HG03378 (cell line): ENCODE measurements around the gene HTRA1.

Experiments
- ATAC-seq: cut with Tn5 transposase; IDR thresholded peaks from one replicate; pipeline ENCODE4 v1.9.1; 2021; ENCODE audit warnings: mild to moderate bottlenecking, moderate library complexity; ENCODE audit not compliant: unreplicated experiment

HTRA1 gene

DNA sequence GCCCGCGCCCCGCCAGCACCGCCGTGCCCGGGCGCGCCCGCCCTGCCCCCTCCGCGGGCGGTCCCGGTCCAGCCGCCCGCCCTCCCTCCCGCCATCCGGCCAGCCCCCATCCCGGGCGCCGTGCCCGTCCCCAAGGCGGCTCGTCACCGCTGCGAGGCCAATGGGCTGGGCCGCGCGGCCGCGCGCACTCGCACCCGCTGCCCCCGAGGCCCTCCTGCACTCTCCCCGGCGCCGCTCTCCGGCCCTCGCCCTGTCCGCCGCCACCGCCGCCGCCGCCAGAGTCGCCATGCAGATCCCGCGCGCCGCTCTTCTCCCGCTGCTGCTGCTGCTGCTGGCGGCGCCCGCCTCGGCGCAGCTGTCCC is at the start of gene HTRA1:
Gene HTRA1 (plus strand): TSS at position 187 of the 362 bp plus-strand sequence. CDS start 100 bp downstream, at position 287.
- no peak for ATAC-seq

DNA sequence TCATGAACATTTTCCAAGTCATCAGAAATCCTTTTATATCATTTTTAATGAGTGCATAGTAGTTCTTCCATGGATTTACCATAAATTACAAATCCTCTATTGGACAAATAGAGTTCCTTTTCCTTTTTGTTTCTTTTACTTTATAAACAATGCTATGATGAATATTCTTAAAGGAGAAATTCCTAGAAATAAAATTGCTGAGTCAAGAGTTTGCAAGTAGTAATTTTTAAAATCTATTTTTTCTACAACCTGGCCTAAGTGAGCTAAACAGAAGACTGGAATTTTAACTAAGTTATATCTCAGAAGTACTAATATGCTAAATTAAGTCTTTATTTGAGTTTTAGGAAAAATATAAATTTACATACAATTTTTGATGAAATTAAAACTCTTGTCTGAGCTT is 48.0 kb upstream of the HTRA1 start:
- ATAC-seq, result no peak

DNA sequence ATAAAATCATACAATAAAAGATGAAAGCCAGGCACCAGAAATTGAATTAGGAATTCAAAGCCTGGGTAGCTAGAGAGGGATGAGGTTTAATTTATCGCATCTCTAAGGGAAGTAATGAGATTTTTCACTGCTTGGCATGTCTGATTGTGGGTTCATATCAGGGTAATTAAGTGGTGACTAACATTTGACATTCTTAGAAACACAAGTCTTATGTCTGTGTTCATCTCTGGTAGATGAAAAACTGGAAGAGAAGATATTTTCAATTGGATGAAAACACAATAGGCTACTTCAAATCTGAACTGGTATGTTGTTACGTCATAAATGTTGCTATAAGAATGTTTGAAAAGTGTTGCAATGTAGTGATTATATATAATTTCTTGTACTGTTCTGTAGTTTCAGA is 43.7 kb upstream of the HTRA1 start:
- no peak for ATAC-seq

DNA sequence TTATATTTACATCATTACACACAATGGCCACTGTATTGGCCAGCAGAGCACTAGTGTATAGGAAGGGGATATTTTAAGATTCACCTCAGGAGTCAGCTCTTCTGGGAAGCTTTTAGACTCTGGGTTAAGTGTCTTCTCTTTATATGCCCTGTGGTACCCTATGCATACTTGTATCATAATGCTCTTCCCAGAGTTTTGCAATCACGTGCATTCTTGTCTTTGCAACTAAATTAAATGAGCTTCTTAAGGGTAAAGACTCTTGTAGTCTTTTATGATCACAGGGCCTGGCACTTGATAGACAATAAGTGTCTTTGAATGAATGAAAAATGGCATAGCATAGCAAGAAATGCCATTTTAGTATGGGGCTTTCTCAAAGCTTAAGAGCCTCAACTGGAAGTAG is 42.3 kb upstream of the HTRA1 start:
- no peak for ATAC-seq

DNA sequence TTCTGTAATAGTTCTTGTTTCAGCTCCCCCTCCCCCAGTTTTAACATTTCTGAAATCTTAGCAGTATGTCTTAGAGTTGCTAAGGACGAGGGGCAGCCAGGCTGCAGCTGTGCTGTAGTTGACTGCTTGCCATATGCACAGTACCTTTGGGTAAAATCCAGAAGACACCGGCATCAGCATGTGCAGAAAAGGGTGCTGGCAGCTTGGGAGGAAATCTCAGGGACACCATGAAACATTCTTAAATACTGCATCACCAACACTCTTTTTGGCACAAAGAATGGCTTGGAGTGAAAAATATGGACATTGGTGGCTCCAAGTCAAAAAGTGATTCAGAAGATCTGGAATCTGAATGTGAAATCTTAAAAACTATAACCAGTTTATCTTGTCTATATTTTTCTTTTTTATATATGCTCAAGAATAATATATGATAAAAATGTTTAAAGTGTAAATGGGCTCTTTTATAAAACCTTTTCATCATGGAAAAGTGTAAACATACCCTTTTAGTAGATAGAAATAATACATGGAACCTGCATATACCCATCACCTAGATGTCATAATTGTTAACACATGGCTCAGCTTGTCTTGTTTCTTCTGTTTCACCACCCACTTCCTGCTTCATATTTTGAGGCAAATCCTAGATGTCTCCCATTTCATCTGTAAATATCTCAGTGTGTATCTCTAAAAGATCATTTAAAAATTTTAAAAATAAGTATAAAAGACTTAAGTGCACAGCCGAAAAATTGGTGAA is 41.3 kb upstream of the HTRA1 start:
- no peak for ATAC-seq

DNA sequence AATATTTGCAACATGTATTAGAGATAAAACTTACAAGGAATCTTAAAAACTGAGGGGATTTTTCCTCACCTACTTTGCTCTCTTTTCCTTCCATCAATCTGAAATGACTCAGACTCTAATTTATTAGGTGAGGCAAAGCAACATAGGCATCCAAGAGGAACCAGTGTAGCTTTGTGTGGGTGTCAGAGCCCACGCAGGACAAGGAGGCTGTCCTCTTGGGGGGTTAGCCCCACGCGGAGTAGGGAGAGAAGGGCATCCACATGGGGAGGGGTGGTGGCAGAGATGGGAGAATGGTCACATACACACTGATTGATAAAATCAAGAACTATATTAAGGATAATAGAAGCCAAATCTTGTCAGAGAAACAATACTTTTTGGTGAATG is 40.7 kb upstream of the HTRA1 start:
- no peak for ATAC-seq

DNA sequence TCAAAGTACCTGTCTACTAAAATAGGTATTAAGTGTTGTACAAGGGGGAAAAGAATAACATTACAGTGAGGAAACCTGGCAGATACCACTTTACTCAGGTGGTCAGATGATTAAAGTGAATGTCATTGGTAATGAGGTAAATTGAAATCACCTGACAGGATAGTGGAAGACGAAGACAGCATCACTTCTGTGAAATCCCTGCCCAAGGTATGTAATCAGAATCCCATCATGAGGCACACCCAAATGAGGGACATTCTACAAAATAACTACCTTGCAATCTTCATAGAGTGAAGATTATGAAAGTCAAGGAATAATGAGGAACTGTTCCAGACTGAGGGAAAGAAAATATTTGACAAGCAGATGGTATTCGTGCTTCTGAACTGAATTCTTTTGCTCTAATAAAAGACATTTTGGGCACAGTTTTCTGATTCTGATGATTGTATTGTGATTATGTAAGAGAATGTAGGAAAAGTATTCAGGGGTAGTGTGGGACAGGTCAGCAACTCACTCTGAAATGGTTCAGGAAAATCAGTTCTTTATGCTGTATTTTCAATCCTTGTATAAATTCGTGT is 40.2 kb upstream of the HTRA1 start:
- ATAC-seq, result no peak

DNA sequence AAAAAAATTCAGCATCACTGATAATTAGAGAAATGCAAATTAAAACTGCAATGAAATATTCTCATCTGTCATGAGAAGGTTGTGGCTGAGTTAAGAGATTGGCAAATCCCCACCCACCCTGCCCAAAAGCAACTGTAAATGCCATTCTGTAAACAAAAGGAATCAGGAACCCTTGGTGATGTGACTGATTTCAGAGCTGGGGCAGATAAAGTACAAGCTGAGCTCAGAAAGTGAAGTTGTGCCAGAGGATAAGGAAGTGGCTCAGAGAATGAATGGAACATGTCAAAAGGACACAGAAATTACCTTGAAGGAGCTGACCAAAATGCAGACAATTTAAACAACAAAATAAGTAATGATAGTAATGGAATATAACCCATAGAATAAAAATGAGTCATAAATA is 39.6 kb upstream of the HTRA1 start:
- ATAC-seq, result no peak

DNA sequence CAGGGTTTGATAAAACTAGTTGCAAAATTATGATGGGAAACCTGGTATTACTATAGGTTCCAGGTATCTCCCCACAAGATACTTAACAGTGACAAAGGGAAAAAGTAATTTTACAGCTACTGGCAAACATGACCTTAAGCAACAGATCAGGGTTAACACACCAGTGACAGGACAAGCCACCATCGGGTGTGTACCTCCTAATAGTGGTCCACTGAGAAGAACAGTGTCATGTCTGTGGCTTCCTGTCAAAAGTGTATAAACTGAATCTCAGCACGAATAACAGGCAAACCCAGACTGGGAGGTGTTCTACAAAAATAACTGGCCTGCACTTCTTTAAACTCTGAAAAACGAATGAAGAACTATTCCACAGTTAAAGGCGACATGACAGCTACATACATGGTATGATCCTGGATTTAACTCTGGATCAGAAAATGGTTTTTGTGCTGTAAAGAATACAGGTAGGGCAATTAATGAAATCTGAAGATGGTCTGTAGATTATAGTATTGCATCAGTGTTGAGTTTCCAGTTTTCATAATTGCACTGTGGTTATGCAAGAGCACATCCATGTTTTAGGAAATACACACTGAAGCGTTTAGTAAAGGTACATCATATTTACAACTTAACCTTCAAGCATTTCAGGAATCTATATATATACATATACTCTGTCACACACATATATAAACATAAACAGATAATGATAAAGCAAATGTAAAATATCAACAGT is 38.9 kb upstream of the HTRA1 start:
- ATAC-seq, result no peak

DNA sequence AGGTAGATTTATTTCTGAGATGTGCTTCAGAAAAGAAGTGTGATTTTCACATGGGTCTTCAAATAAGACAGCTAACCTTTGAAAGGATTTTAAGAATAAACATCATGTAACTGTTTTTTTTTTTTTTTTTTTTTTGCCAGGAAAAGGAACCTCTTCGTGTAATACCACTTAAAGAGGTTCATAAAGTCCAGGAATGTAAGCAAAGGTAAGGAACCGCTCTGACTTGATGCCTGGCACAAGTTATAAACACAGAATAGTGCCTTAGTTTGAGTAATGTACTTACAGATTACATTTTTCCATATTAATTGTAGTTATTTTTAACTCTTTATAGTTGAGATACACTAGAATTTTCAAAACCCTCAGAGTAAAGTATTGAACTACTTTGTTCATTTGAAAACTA is 37.3 kb upstream of the HTRA1 start:
- no peak for ATAC-seq

DNA sequence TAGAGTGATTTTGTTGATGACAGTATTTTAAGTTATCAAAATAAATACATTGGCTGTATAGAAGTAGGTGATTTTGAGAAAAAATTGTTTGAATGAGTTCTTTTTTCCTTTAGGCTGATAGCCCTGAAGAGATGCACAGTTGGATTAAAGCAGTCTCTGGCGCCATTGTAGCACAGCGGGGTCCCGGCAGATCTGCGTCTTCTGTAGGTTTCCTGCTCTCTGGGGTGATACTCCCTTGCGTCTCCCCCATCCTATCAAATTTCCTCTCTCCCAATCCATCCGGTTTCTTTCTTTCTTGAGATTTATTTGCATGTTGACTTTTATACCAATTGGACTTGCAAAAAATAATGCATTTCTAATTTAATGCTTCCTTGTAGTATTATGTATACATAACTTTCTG is 34.5 kb upstream of the HTRA1 start:
- ATAC-seq, result no peak

DNA sequence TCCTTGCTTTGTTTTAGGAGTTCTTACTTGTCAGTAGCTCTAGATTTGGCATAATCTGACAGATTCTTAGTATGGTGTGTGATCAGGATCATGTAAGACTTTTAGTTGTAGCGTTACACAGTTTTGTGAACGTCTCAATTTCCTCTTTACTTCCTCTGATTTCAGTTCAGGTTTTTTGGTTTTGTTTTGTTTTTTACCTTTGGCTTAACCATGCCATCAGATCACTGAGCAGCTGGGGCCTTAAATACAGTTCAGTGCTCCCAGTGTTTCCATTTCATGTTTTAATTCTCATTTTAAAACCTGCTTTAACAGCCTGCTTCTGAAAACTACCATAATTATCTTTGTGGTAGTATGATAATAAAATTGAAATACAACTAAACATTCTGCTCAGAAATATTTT is 34.1 kb upstream of the HTRA1 start:
- ATAC-seq, result no peak

DNA sequence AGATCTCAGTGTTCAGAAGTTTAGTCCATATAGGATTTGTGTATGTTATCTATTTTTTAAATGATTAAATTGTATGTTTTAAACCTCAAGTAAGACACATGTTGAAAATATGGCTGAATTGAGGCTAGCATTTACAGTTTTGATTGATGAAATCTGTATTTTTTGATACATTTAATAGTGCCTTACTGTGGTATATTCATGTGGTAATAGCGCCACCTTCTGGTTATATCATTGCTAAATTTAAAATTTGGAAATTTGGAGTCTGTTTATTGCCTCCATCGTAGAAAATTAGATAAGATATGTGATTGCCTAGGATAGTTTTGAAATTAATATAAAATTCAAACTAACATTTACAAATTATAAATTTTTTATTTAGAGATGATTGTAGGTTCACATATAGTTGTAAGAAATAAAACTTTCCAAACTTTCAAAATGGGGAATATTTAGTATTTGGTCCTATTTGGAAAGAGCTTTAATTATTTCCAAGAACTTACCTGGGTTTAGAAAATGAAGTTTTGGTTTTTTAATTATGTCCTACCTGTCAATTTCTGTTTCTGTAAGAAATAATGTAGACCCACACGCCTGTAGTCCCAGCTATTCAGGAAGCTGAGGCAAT is 26.0 kb upstream of the HTRA1 start:
- no peak for ATAC-seq

DNA sequence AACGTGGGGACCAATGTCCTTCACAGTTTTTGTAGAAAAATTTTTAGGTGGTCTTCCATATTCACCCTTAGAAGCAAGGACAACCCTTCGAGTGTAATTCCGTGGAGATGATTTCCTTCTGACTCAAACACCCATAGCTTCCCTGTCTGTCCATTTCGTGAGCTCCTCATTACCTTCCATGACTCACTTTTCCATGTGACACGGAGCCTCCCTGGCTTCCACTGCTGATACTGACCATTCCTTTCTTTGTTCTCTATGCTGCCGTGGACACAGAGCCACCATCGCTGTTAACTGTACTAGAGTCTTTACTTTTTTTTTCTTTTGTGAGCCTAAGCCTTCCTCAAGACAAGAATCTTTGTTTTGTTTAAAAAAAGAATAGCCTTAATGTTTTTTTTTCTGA is 19.4 kb upstream of the HTRA1 start:
- ATAC-seq, result no peak

DNA sequence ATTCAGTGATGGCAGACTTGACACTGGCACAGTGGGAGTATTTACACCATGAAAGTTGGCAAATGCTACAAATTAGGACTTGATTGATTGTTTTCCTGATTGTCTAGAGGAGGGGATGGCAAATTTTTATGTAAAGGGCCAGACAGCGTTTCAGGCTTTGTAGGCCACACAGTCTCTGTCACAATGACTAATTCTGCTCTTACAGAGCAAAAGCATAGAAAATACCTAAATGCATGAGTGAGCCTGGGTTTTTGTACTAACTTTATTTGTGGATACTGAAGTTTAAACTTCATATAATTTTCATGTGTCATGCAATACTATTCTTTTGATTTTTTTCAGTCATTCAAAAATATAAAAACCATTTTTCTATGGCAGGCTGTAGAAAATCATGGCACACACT is 15.9 kb upstream of the HTRA1 start:
- ATAC-seq, result no peak

DNA sequence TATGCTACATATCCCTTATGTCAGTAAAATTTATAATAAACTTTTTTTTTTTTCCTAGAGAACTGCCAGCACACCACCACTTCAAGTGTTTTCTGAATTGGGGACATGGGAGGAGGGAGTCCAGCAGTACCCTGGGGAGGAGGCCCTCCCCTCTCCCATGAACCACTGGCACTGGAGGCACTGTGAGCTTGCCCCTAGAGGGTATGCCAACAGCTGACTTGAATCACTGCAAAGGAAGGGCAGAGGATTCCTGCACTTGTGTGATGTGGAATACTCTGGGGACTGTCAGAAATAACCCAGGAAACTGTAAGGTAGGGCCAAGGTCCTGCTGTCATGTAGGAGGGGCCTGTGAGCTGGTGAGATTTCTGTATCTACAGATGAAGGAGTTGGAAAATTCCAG is 15.4 kb upstream of the HTRA1 start:
- no peak for ATAC-seq

DNA sequence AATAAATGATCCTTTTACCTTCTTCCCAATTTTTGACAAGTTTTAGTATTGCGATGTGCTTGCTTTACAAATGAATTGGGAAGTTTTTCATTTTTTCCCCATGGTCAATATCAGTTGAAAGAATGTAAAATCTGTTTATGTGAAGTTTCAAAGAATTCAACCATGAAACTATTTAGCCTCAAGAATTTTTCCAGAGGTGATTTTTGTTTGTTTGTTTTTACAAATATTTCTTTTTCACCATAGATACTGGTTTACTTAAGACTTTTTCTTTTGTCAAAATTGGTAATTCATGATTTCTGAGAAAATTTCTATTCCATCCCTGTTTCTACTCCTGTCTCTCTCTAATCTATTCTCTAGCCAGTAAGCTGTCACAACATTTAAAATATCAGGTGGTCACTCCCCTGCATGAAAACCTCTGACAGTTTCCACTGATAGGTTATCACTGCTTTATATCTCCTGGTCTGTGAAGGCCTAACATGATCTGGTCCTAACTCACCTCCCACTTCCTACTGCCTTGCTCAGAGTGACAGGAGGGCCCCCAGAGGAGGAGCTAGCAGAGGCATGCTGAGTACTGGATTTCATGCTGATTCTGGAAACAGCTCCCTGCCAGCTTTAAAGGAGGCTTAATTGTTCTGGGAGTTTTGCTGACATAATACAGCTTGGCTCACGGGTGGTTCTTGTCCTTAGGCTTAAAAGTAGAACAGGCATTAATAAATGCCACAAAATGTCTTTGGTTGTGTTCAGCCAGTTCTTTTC is 14.5 kb upstream of the HTRA1 start:
- ATAC-seq, result no peak

DNA sequence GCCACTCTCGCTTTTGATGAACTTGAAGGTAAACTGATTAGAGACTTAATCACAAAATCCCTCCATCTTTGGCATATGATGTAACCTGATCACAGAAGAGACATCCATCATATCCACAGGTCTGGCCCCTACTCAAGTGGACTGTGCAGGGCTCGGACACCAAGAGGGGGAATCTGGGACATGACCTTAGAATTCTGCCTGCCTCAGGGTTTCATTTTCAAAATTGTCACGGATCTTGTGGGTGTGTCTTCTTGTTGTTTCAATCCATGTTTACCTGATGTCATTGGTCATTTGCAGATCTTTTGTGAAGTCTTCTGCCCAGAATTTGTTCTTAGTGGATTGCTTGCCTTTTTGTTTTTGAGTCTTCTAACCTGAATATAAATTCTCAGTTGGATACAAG is 12.8 kb upstream of the HTRA1 start:
- ATAC-seq, result no peak

DNA sequence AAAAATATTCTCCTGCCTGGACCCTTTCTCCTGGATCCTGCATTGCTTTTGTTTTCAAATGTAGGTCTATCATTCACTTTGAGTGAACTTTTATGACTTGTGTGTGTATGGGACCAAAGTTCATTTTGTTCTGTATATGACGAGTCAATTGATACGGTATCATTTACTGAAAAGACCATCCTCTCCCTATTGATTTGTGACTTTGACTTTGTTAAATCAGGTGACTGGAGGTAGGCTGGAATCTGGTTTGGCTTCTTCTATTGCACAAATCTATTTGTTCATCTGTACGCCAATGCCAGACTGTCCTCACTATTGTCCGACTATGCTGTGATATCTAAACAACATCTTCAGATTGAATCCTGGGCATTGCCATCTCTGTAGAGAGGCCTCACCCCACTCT is 12.2 kb upstream of the HTRA1 start:
- no peak for ATAC-seq

DNA sequence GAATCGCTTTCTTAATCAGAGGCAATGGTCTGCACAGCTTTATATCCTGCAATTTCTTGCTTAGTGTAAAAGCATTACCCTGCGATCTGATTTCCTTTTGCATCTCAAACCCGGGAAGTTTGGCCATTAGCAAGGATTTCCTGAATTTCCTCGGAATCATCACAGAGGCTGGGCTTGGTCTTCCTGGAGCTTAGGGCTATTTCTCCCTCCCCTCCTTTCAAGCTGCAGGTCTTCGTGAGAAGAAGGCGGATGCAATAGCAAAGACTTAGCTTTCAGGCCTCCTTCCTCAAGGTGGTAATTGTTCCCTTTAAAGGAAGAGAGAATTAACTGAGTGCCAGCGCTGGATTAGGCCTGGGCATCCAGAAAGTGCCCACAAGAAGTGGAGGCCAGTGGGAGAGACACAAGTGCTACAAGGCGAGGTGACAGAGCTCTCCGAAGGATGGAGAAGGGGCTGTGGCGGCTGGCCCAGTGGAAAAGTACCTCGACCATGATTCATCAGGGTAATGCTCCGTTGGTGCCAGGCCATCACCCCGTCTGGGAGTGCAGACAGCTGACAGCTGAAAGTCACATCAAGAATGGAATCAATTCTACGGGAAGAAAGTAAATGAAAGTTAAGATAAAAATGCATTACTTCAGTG is 10.9 kb upstream of the HTRA1 start:
- ATAC-seq, result no peak

DNA sequence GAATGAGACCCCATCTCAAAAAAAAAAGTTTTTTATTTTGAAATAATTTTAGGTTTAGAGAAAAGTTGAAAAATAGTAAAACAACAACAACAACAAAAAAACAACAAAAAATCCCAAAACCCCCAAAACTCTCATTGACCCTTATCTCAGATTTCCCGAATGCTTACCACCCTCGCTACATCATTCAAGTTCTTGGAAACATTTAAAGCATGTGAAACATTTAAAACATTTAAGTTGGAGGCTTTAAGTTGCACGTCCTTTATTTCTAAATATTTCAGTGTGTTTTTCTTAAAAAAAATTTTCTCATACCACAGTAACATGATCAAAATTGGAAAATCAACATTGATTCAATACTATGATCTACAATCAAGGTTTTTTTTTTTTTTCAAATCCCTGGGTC is 7.3 kb upstream of the HTRA1 start:
- ATAC-seq, result no peak
